T-helper 17 cell (primary cell): ENCODE data around the gene COL5A2. TPM values are rescaled to one million over a fixed set of nuclear protein-coding genes. Genes with fewer than 3 reads are reported as not detected.

Experiments
- ATAC-seq: fragments of 150-1000 bp; cut with Tn5 transposase; 2 replicates; pipeline ENCODE4 v1.10.0; 2021; ENCODE audit warnings: mild to moderate bottlenecking, moderate library complexity
- DNase-seq, 3 donors: peaks; one replicate each; pipeline versions ENCODE4 v3.0.0 to v3.0.0-alpha.2; 2020 to 2021
- H3K9me3 ChIP-seq: one replicate; pipeline ENCODE4 v1.7.0; 2013; ENCODE audit warnings: low read length, mild to moderate bottlenecking; ENCODE audit not compliant: control insufficient read depth, poor library complexity, severe bottlenecking
- H3K27ac Mint-ChIP-seq: one replicate; pipeline ENCODE4 v1.8.0; 2022; ENCODE audit warnings: mild to moderate bottlenecking, moderate library complexity, mixed read lengths
- H3K27me3 Mint-ChIP-seq: one replicate; pipeline ENCODE4 v1.8.0; 2022; ENCODE audit warnings: mixed read lengths
- H3K36me3 Mint-ChIP-seq: one replicate; pipeline ENCODE4 v1.8.0; 2022; ENCODE audit warnings: low read depth, mixed read lengths
- H3K4me1 Mint-ChIP-seq: one replicate; pipeline ENCODE4 v1.8.0; 2022; ENCODE audit warnings: mild to moderate bottlenecking, mixed read lengths
- H3K4me3 Mint-ChIP-seq: one replicate; pipeline ENCODE4 v1.8.0; 2022; ENCODE audit warnings: mild to moderate bottlenecking, moderate library complexity, mixed read lengths
- total RNA-seq, 4 donors: library from RNA in 2 of 4; stranded (reverse) in 2 of 4; gene quantifications; one replicate each; pipeline ENCODE4 v1.2.3 and lab custom pipeline; 2022 to 2026

Gene COL5A2
- total RNA-seq, 2 donors from 2014 or later, result 0.18 to 0.37 TPM

GRCh38 chr2:189203177-189203799, 23.7 kb upstream of the COL5A2 start:
- Mint-ChIP-seq H3K4me3 (no peak overlapping the region), H3K36me3 (peaks cover 2% of the 10 kb centered on the region), H3K4me1 (peaks cover 12% of the 10 kb centered on the region), H3K27ac (no peak overlapping the region), H3K27me3 (peaks cover 3% of the 10 kb centered on the region)
- ATAC-seq, result no peak
- DNase-seq, result no peak
- H3K9me3 ChIP-seq, result no peaks in the 10 kb centered on the region

- ATAC-seq (no peak), DNase-seq (no peak)
- Mint-ChIP-seq H3K27ac (no peak overlapping the region), H3K27me3 (peaks cover 1% of the 10 kb centered on the region), H3K36me3 (peaks cover 2% of the 10 kb centered on the region), H3K4me1 (peaks cover 12% of the 10 kb centered on the region), H3K4me3 (no peak overlapping the region)
- peaks cover 2% of the 10 kb centered on the region for H3K9me3 ChIP-seq
Measured at GRCh38 chr2:189199797-189200196, 20.2 kb upstream of the COL5A2 start.

DNA sequence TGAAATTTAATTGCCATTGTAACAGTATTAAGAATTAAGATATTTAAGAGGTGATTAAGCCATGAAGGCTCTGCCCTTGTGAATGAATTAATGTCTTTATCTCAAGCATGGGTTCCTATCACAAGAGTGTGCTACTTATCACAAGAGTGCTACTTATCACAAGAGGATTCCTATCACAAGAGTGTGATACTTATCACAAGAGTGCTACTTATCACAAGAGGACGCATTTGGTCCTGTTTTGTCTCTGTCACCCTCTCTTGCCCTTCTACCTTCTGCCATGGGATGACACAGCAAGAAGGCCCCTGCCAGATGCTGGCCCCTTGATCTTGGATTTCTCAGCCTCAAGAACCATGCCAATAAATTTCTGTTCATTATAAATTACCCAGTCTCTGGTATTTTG, 13.2 kb upstream of the COL5A2 start:
- Mint-ChIP-seq H3K4me3 (no peak overlapping the region), H3K4me1 (no peaks in the 10 kb centered on the region), H3K27ac (no peak overlapping the region), H3K27me3 (peaks cover 5% of the 10 kb centered on the region), H3K36me3 (peaks cover 2% of the 10 kb centered on the region)
- ATAC-seq (no peak), DNase-seq (no peak)
- peaks cover 2% of the 10 kb centered on the region for H3K9me3 ChIP-seq

DNA sequence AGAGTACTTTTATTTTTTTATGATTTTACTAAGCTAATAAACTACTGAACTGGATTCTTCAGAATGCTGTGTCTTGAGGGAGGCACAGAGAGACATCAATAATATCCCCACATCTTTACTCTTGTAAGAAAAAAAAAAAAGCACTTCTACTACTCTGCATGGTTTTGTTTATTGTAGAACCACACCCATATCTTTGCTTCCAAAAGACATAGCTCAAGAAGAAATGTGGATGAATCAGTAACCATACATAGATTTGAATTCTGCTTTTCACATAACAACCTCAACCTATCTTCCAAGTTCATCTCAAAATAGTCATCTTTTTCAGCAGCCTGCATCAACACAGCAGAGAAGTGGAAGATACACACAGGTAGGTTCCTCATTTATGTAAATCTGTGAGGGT, 12.2 kb upstream of the COL5A2 start:
- DNase-seq (no peak), ATAC-seq (no peak)
- no peak overlapping the region for H3K27ac Mint-ChIP-seq
- H3K4me3 Mint-ChIP-seq, result no peak overlapping the region
- peaks cover 5% of the 10 kb centered on the region for H3K27me3 Mint-ChIP-seq
- H3K9me3 ChIP-seq, result peaks cover 2% of the 10 kb centered on the region
- no peaks in the 10 kb centered on the region for H3K4me1 Mint-ChIP-seq
- peaks cover 2% of the 10 kb centered on the region for H3K36me3 Mint-ChIP-seq

DNA sequence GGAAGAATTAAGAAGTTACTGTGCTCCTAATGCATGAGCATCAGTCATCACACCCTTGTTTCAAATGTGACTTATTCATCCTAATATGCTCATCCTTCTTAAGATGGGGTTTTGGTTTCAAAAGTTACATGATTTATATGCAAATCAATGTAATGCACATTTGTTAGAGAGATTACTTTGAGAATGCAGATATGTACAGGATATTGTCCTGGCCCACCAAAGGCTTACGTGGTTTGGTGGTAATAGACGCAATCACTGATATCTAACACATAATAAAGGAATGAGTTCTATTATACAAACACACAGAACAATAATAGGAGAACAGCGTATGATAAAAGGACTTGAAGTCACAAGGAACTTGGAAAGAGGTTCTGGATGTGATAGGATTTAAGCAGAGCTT, 11.1 kb upstream of the COL5A2 start:
- Mint-ChIP-seq H3K4me3 (no peak overlapping the region), H3K4me1 (no peaks in the 10 kb centered on the region), H3K36me3 (peaks cover 2% of the 10 kb centered on the region), H3K27ac (no peak overlapping the region), H3K27me3 (peaks cover 5% of the 10 kb centered on the region)
- peaks cover 2% of the 10 kb centered on the region for H3K9me3 ChIP-seq
- DNase-seq (no peak), ATAC-seq (no peak)

DNA sequence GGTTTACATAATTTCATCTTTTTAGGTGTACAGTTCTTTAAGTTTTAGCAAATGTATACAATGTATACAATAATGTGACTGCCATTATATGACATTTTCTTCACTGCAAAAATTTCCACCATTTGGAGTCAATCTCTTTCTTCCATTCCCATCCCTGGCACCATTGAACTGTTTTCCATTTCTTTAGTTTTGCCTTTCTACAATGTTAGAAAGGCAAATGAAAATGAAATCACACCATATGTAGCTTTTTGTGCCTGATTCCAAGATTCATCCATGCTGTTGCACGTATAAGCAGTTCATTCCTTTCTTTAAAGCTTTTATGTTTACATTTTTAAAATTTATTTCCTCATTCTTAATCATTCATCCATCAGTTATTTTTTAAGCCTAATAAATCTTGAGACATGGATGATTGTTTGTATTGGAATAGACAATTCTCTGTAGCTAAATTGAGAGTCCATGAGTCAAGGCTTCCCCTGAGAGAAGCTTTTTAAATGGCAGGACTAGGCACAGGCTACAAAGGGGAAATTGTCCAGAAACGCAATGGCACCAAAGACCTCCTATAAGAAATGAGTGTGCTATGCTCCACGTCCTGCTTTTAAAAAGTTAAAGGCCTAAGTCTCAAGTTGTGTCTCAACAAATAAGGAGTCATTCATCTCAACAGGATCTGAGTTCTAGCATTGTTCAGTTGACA, 8.7 kb upstream of the COL5A2 start:
- H3K36me3 Mint-ChIP-seq, result no peaks in the 10 kb centered on the region
- no peak for ATAC-seq

GRCh38 chr2:189183170-189183569, 3.6 kb upstream of the COL5A2 start:
- H3K27ac Mint-ChIP-seq, result no peak overlapping the region
- no peak overlapping the region for H3K4me3 Mint-ChIP-seq
- H3K36me3 Mint-ChIP-seq, result no peaks in the 10 kb centered on the region
- DNase-seq (no peak), ATAC-seq (no peak)
- no peaks in the 10 kb centered on the region for H3K9me3 ChIP-seq
- H3K27me3 Mint-ChIP-seq, result peaks cover 30% of the 10 kb centered on the region
- peaks cover 7% of the 10 kb centered on the region for H3K4me1 Mint-ChIP-seq

More for the DNA sequence above, 8.7 kb upstream of the COL5A2 start:
- no peak overlapping the region for H3K4me3 Mint-ChIP-seq
- peaks cover 8% of the 10 kb centered on the region for H3K27me3 Mint-ChIP-seq
- H3K27ac Mint-ChIP-seq, result no peak overlapping the region
- H3K4me1 Mint-ChIP-seq, result no peaks in the 10 kb centered on the region
- H3K9me3 ChIP-seq, result no peaks in the 10 kb centered on the region
- no peak for DNase-seq

DNA sequence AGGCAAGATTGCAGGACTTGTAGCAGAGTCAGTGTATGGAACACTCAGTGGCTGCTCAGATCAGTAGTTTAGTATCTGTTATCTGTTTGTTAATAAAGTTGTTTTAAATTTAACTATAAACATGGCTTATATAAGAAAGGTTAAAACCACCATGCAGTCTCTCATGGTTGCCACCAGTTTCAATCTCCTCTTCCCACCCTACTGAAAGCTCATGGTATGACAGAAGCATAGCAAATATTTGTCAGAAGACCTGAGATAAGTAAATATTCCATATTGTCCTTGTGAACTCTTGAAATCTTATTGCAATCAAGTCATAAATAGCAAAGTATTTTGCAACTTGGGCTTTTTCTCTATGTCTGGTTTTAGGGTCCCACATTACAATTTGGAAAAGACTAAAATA, 2.1 kb upstream of the COL5A2 start:
- H3K4me3 Mint-ChIP-seq, result no peak overlapping the region
- ATAC-seq, result no peak
- H3K36me3 Mint-ChIP-seq, result no peaks in the 10 kb centered on the region
- H3K9me3 ChIP-seq, result no peaks in the 10 kb centered on the region
- no peak overlapping the region for H3K27ac Mint-ChIP-seq
- H3K27me3 Mint-ChIP-seq, result peaks cover 30% of the 10 kb centered on the region
- DNase-seq, result no peak
- H3K4me1 Mint-ChIP-seq, result peaks cover 7% of the 10 kb centered on the region

GRCh38 chr2:189178726-189179569, 613 bp downstream of the COL5A2 start:
- Mint-ChIP-seq H3K4me3 (no peak overlapping the region), H3K36me3 (no peaks in the 10 kb centered on the region), H3K27ac (no peak overlapping the region), H3K4me1 (peaks cover 7% of the 10 kb centered on the region), H3K27me3 (peaks cover 21% of the 10 kb centered on the region)
- no peaks in the 10 kb centered on the region for H3K9me3 ChIP-seq
- DNase-seq, result no peak
- no peak for ATAC-seq

DNA sequence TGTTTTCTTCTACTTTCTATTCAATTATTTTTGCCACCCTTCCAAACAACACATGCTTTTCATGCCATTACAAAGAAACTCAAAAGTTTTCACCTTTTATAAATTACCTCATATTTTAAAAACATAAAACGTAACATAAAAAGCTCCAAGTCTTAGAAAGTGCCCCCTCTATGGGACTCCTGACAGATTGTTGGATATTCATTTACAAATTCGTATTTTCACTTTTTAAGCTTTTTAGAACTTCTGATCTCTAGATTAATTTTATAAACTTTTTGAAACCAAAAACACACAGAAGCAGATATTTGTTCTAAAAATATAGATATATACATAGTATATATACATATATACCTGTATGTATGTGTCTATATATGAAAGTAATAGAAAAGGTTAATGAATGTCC, 1.5 kb downstream of the COL5A2 start:
- H3K9me3 ChIP-seq, result no peaks in the 10 kb centered on the region
- no peak for ATAC-seq
- H3K4me1 Mint-ChIP-seq, result peaks cover 7% of the 10 kb centered on the region
- peaks cover 21% of the 10 kb centered on the region for H3K27me3 Mint-ChIP-seq
- no peaks in the 10 kb centered on the region for H3K36me3 Mint-ChIP-seq
- no peak overlapping the region for H3K27ac Mint-ChIP-seq
- no peak for DNase-seq
- no peak overlapping the region for H3K4me3 Mint-ChIP-seq

DNA sequence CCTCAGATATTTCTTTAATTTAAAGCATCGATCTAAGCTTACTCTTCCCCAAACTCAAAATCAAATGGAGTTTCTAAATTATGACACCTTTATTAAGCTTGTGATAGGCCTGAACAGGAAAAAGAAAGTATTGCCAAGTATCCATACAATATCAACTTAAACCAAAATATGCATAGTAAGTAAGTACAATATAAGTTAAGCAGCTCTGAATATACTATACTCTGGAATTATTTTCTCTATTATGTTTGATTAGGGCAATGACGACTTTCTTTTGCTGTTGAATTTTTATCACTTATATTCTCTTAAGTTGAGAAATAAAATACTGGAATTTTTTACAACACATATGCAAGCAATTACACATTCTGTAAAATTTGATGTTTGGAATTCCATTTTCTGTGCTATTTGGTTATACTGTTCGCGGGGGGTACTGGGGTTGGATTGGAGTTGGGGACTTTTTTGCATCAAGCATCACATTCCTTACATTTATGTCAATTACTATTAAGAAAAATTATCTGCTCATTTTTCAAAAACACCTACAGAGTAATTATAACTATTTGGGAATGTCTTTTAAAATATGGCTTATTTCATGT, 2.2 kb downstream of the COL5A2 start:
- H3K9me3 ChIP-seq, result no peaks in the 10 kb centered on the region
- no peak overlapping the region for H3K27ac Mint-ChIP-seq
- no peak for ATAC-seq
- H3K4me1 Mint-ChIP-seq, result peaks cover 7% of the 10 kb centered on the region
- no peak for DNase-seq
- H3K4me3 Mint-ChIP-seq, result no peak overlapping the region
- no peaks in the 10 kb centered on the region for H3K36me3 Mint-ChIP-seq
- peaks cover 21% of the 10 kb centered on the region for H3K27me3 Mint-ChIP-seq

DNA sequence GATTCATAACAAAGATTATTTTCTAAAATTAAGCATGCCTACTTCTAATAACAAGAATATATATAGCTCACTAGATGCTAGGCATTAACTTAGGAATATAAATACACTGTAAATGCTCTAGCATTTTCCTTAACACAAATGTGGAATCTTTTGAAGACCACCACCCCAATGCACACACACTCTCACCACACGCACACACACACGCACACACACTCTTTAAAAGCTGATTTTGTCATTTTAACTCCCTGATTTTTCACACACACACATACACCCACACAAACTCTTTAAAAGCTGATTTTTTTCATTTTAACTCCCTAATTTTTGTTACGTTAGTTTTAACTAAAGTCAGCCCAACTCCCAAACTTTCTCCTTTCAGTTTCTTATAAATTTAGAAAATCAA, 3.0 kb downstream of the COL5A2 start:
- H3K36me3 Mint-ChIP-seq, result no peaks in the 10 kb centered on the region
- H3K4me3 Mint-ChIP-seq, result no peak overlapping the region
- peaks cover 21% of the 10 kb centered on the region for H3K27me3 Mint-ChIP-seq
- no peak for DNase-seq
- ATAC-seq, result no peak
- H3K9me3 ChIP-seq, result no peaks in the 10 kb centered on the region
- H3K4me1 Mint-ChIP-seq, result peaks cover 7% of the 10 kb centered on the region
- no peak overlapping the region for H3K27ac Mint-ChIP-seq

DNA sequence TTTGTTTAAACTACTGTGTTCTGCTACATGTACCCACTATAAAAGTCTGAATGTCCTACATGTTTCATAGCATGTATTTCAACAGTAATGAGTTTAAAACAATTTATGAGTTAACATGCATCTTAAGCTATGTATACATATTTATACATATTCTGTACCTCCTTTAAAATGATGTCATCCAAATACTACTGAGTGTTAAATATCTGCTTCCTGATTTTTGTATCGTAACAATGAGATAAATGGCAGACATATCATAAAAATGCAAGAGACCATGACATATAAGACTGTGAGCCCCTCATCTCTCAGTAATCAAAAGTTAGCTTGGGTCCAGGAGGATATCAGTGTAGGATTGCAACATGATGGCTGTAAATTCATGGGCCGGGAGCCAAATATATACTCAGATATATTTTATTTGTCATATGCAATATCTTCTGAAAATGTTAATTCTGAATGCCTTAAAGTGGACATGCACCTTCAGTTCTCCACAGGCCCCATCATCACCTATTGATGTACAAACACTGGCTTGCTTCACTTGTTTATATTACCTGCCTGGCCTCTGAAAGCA, 3.6 kb downstream of the COL5A2 start:
- Mint-ChIP-seq H3K4me1 (peaks cover 7% of the 10 kb centered on the region), H3K4me3 (no peak overlapping the region)
- no peak for ATAC-seq

More for the DNA sequence above, 3.6 kb downstream of the COL5A2 start:
- Mint-ChIP-seq H3K36me3 (no peaks in the 10 kb centered on the region), H3K27ac (no peak overlapping the region), H3K27me3 (peaks cover 21% of the 10 kb centered on the region)
- no peak for DNase-seq
- H3K9me3 ChIP-seq, result no peaks in the 10 kb centered on the region
